GM21529 (cell line): ENCODE data around the gene FRMD1.

Experiments used
- ATAC-seq: cut with Tn5 transposase; IDR thresholded peaks from one replicate; pipeline ENCODE4 v1.9.1; 2021; ENCODE audit not compliant: unreplicated experiment

The FRMD1 gene

GRCh38 chr6:168044521-168045130, 34.4 kb downstream of the FRMD1 start:
- ATAC-seq = no peak

- ATAC-seq = no peak
Measured at GRCh38 chr6:168043848-168044415, 35.1 kb downstream of the FRMD1 start.

- ATAC-seq = no peak
Measured at GRCh38 chr6:168043193-168043847, 35.7 kb downstream of the FRMD1 start.

GRCh38 chr6:168042426-168043192, 36.4 kb downstream of the FRMD1 start:
- ATAC-seq = no peak

GRCh38 chr6:168041928-168042327, 37.1 kb downstream of the FRMD1 start:
- no peak for ATAC-seq

GRCh38 chr6:168040856-168041496, 38.0 kb downstream of the FRMD1 start:
- ATAC-seq = no peak

GRCh38 chr6:168039849-168040248, 39.2 kb downstream of the FRMD1 start:
- ATAC-seq = no peak

- no peak for ATAC-seq
Measured at GRCh38 chr6:168039301-168039700, 39.7 kb downstream of the FRMD1 start.

- ATAC-seq = no peak
Measured at GRCh38 chr6:168038576-168039140, 40.4 kb downstream of the FRMD1 start.

GRCh38 chr6:168037856-168038255, 41.2 kb downstream of the FRMD1 start:
- no peak for ATAC-seq

- ATAC-seq = no peak
Measured at GRCh38 chr6:168037242-168037641, 41.8 kb downstream of the FRMD1 start.

- ATAC-seq = no peak
Measured at GRCh38 chr6:168035661-168036545, 43.1 kb downstream of the FRMD1 start.

GRCh38 chr6:168035098-168035660, 43.8 kb downstream of the FRMD1 start:
- ATAC-seq = no peak

- no peak for ATAC-seq
Measured at GRCh38 chr6:168034537-168034936, 44.5 kb downstream of the FRMD1 start.

- ATAC-seq = no peak
Measured at GRCh38 chr6:168033791-168034190, 45.2 kb downstream of the FRMD1 start.

- no peak for ATAC-seq
Measured at GRCh38 chr6:168032005-168032760, 46.8 kb downstream of the FRMD1 start.

GRCh38 chr6:168031411-168031971, 47.5 kb downstream of the FRMD1 start:
- ATAC-seq = no peak

GRCh38 chr6:168030908-168031307, 48.1 kb downstream of the FRMD1 start:
- no peak for ATAC-seq
